ENCODE measurements around the gene EID1. TPM values are rescaled to one million over a fixed set of nuclear protein-coding genes. Genes with fewer than 3 reads are reported as not detected.

Gene EID1
- total RNA-seq, 1 donor from 2014 or later = 165 TPM

DNA sequence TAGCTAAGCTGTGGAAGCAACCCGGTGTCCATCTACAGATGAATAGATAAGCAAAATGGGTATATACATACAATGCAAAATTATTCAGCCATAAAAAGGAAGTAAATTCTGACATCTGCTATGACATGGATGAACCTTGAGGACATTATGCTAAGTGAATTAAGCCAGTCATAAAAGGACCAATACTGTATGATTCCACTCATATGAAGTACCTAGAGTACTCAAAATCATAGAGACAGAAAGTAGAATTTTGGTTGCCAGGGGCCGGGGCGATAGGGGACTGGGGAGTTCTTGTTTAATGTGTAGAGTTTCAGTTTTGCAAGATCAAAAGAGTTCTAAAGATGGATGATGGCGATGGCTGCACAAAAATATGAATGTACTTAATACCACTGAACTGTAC lies 10.3 kb downstream of the EID1 start:
- H3K4me3 ChIP-seq (ENCODE audit: insufficient read depth, low read depth, low read length) = no peak overlapping the region
- Mint-ChIP-seq H3K27me3 (ENCODE audit: low read depth, unreplicated experiment) (no peaks in the 10 kb centered on the region), H3K4me3 (ENCODE audit: unreplicated experiment) (no peak overlapping the region), H3K27ac (ENCODE audit: unreplicated experiment) (peak overlapping the region; percentile 4), H3K9me3 (ENCODE audit: unreplicated experiment) (peaks cover 1% of the 10 kb centered on the region), H3K36me3 (ENCODE audit: low read depth, unreplicated experiment) (no peaks in the 10 kb centered on the region), H3K4me1 (ENCODE audit: low read depth, unreplicated experiment) (peaks cover 22% of the 10 kb centered on the region)
- H3K27me3 ChIP-seq (ENCODE audit: insufficient read depth, low read length) = no peaks in the 10 kb centered on the region
- DNase-seq (ENCODE audit: low read depth) (no peak), FAIRE-seq (no peak)
- H2AFZ ChIP-seq (ENCODE audit: low read depth, low read length) = no peak overlapping the region
- H3K9me3 ChIP-seq (ENCODE audit: insufficient read depth, low read depth, low read length) = no peaks in the 10 kb centered on the region
- H4K20me1 ChIP-seq (ENCODE audit: insufficient read depth, low read length) = no peaks in the 10 kb centered on the region
- TF ChIP-seq, protein P1, sequence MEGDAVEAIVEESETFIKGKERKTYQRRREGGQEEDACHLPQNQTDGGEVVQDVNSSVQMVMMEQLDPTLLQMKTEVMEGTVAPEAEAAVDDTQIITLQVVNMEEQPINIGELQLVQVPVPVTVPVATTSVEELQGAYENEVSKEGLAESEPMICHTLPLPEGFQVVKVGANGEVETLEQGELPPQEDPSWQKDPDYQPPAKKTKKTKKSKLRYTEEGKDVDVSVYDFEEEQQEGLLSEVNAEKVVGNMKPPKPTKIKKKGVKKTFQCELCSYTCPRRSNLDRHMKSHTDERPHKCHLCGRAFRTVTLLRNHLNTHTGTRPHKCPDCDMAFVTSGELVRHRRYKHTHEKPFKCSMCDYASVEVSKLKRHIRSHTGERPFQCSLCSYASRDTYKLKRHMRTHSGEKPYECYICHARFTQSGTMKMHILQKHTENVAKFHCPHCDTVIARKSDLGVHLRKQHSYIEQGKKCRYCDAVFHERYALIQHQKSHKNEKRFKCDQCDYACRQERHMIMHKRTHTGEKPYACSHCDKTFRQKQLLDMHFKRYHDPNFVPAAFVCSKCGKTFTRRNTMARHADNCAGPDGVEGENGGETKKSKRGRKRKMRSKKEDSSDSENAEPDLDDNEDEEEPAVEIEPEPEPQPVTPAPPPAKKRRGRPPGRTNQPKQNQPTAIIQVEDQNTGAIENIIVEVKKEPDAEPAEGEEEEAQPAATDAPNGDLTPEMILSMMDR (IDR thresholded peaks at IDR 0.05; ENCODE audit: insufficient read depth, low read depth, low read length) = no peak
- TF ChIP-seq EZH2 (IDR thresholded peaks at IDR 0.05; ENCODE audit: insufficient read depth, low read length) = no peak
- no peak overlapping the region for H3K4me2 ChIP-seq (ENCODE audit: low read length)
- H3K36me3 ChIP-seq (ENCODE audit: insufficient read depth, low read length) = no peaks in the 10 kb centered on the region
- H3K79me2 ChIP-seq (ENCODE audit: insufficient read depth, low read length) = no peaks in the 10 kb centered on the region
- no peak overlapping the region for H3K9ac ChIP-seq (ENCODE audit: low read length)
- peaks cover 6% of the 10 kb centered on the region for H3K4me1 ChIP-seq (ENCODE audit: insufficient read depth, low read length)
- H3K27ac ChIP-seq (ENCODE audit: low read depth, low read length) = no peak overlapping the region

GRCh38 chr15:48888836-48889235 lies 10.9 kb downstream of the EID1 start:
- Histone ChIP-seq H3K9ac (ENCODE audit: low read length) (no peak overlapping the region), H2AFZ (ENCODE audit: low read depth, low read length) (no peak overlapping the region), H4K20me1 (ENCODE audit: insufficient read depth, low read length) (no peaks in the 10 kb centered on the region), H3K27me3 (ENCODE audit: insufficient read depth, low read length) (no peaks in the 10 kb centered on the region), H3K4me2 (ENCODE audit: low read length) (peak overlapping the region; percentile 2), H3K79me2 (ENCODE audit: insufficient read depth, low read length) (no peaks in the 10 kb centered on the region), H3K9me3 (ENCODE audit: insufficient read depth, low read depth, low read length) (no peaks in the 10 kb centered on the region), H3K4me3 (ENCODE audit: insufficient read depth, low read depth, low read length) (no peak overlapping the region), H3K4me1 (ENCODE audit: insufficient read depth, low read length) (peaks cover 6% of the 10 kb centered on the region), H3K36me3 (ENCODE audit: insufficient read depth, low read length) (no peaks in the 10 kb centered on the region), H3K27ac (ENCODE audit: low read depth, low read length) (peak overlapping the region; percentile 35)
- H3K9me3 Mint-ChIP-seq (ENCODE audit: unreplicated experiment) = peaks cover 1% of the 10 kb centered on the region
- H3K36me3 Mint-ChIP-seq (ENCODE audit: low read depth, unreplicated experiment) = no peaks in the 10 kb centered on the region
- TF ChIP-seq, protein P1 (IDR thresholded peaks at IDR 0.05; ENCODE audit: insufficient read depth, low read depth, low read length) = no peak
- no peak for TF ChIP-seq EZH2 (IDR thresholded peaks at IDR 0.05; ENCODE audit: insufficient read depth, low read length)
- H3K27me3 Mint-ChIP-seq (ENCODE audit: low read depth, unreplicated experiment) = no peaks in the 10 kb centered on the region
- no peak for DNase-seq (ENCODE audit: low read depth)
- no peak overlapping the region for H3K4me3 Mint-ChIP-seq (ENCODE audit: unreplicated experiment)
- peaks cover 22% of the 10 kb centered on the region for H3K4me1 Mint-ChIP-seq (ENCODE audit: low read depth, unreplicated experiment)
- H3K27ac Mint-ChIP-seq (ENCODE audit: unreplicated experiment) = peak overlapping the region; percentile 75
- no peak for FAIRE-seq

- H3K79me2 ChIP-seq (ENCODE audit: insufficient read depth, low read length) = no peaks in the 10 kb centered on the region
- H3K27ac Mint-ChIP-seq (ENCODE audit: unreplicated experiment) = peak overlapping the region; percentile 75
- H3K27me3 Mint-ChIP-seq (ENCODE audit: low read depth, unreplicated experiment) = no peaks in the 10 kb centered on the region
- no peak for TF ChIP-seq EZH2 (IDR thresholded peaks at IDR 0.05; ENCODE audit: insufficient read depth, low read length)
- TF ChIP-seq, protein P1 (IDR thresholded peaks at IDR 0.05; ENCODE audit: insufficient read depth, low read depth, low read length) = no peak
- no peaks in the 10 kb centered on the region for H4K20me1 ChIP-seq (ENCODE audit: insufficient read depth, low read length)
- H3K9ac ChIP-seq (ENCODE audit: low read length) = no peak overlapping the region
- FAIRE-seq = no peak
- no peaks in the 10 kb centered on the region for H3K36me3 Mint-ChIP-seq (ENCODE audit: low read depth, unreplicated experiment)
- no peak overlapping the region for H3K4me3 ChIP-seq (ENCODE audit: insufficient read depth, low read depth, low read length)
- DNase-seq (ENCODE audit: low read depth) = no peak
- peaks cover 1% of the 10 kb centered on the region for H3K9me3 Mint-ChIP-seq (ENCODE audit: unreplicated experiment)
- H3K9me3 ChIP-seq (ENCODE audit: insufficient read depth, low read depth, low read length) = no peaks in the 10 kb centered on the region
- no peak overlapping the region for H3K4me2 ChIP-seq (ENCODE audit: low read length)
- H3K27me3 ChIP-seq (ENCODE audit: insufficient read depth, low read length) = no peaks in the 10 kb centered on the region
- no peaks in the 10 kb centered on the region for H3K36me3 ChIP-seq (ENCODE audit: insufficient read depth, low read length)
- peaks cover 22% of the 10 kb centered on the region for H3K4me1 Mint-ChIP-seq (ENCODE audit: low read depth, unreplicated experiment)
- H3K4me1 ChIP-seq (ENCODE audit: insufficient read depth, low read length) = peaks cover 6% of the 10 kb centered on the region
- H2AFZ ChIP-seq (ENCODE audit: low read depth, low read length) = no peak overlapping the region
- H3K4me3 Mint-ChIP-seq (ENCODE audit: unreplicated experiment) = no peak overlapping the region
- no peak overlapping the region for H3K27ac ChIP-seq (ENCODE audit: low read depth, low read length)
Observed at GRCh38 chr15:48889925-48890324, 12.0 kb downstream of the EID1 start.
